Activated CD4-positive, alpha-beta memory T cell treated with anti-CD3 and anti-CD28 coated beads, Interleukin-2, amount 10 ng/mL, durations not matched to agents 7 days and 5 days (primary cell): ENCODE data around the gene PPP1R8. TPM values are rescaled to one million over a fixed set of nuclear protein-coding genes. Genes with fewer than 3 reads are reported as not detected.
"Not testable (repeated sequence)": the region's sequence is repeated elsewhere in the genome, so short reads cannot be mapped to it uniquely, and the experiment has no call there.

ENCODE experiments used
- CTCF ChIA-PET: fragments of 350-600 bp; sonication (Branson Sonifier 250); formaldehyde crosslinking; loops from one replicate; lab custom pipeline; 2021; ENCODE audit warnings: antibody characterized with exemption, inconsistent platforms; lab: Charles Lee
- POLR2A ChIA-PET: fragments of 350-600 bp; sonication (Branson Sonifier 250); formaldehyde crosslinking; loops from one replicate; lab custom pipeline; 2021; ENCODE audit warnings: antibody characterized with exemption; lab: Charles Lee
- DNase-seq: peaks from one replicate; pipeline ENCODE4 v3.0.0-alpha.2; 2020
- H3K27ac Mint-ChIP-seq: one replicate; pipeline ENCODE4 v1.8.0; 2021; ENCODE audit warnings: mild to moderate bottlenecking, mixed read lengths
- H3K27me3 Mint-ChIP-seq: one replicate; pipeline ENCODE4 v1.8.0; 2021; ENCODE audit warnings: mixed read lengths
- H3K36me3 Mint-ChIP-seq: one replicate; pipeline ENCODE4 v1.8.0; 2021; ENCODE audit warnings: low read depth, mixed read lengths
- H3K4me1 Mint-ChIP-seq: one replicate; pipeline ENCODE4 v1.8.0; 2021; ENCODE audit warnings: mixed read lengths
- H3K4me3 Mint-ChIP-seq: one replicate; pipeline ENCODE4 v1.8.0; 2021; ENCODE audit warnings: mild to moderate bottlenecking, mixed read lengths
- H3K9me3 Mint-ChIP-seq: one replicate; pipeline ENCODE4 v1.8.0; 2021; ENCODE audit warnings: mixed read lengths
- total RNA-seq, 2 experiments: library from RNA; stranded (reverse); gene quantifications; one replicate each; pipeline ENCODE4 v1.2.3, GENCODE V29; 2021

PPP1R8 gene
- total RNA-seq, 2 experiments from 2014 or later, result 48.5 to 51.2 TPM

- Mint-ChIP-seq H3K36me3 (peaks cover 55% of the 10 kb centered on the region), H3K4me1 (no peaks in the 10 kb centered on the region), H3K27ac (no peak overlapping the region), H3K27me3 (no peaks in the 10 kb centered on the region), H3K9me3 (no peaks in the 10 kb centered on the region), H3K4me3 (no peak overlapping the region)
- no peak for DNase-seq
- CTCF ChIA-PET, result no interaction called here
- POLR2A ChIA-PET, result interaction anchor here (1.1 kb wide), 1 partner anchor 8 kb away, joined by 6 read pairs; no protein-coding TSS in a partner anchor
Observed at GRCh38 chr1:27849951-27850350, 19.4 kb downstream of the PPP1R8 start.

GRCh38 chr1:27855085-27855484 lies 24.5 kb downstream of the PPP1R8 start:
- peaks cover 19% of the 10 kb centered on the region for H3K36me3 Mint-ChIP-seq
- peaks cover 12% of the 10 kb centered on the region for H3K4me1 Mint-ChIP-seq
- CTCF ChIA-PET, result no interaction called here
- no peak overlapping the region for H3K4me3 Mint-ChIP-seq
- DNase-seq, result no peak
- POLR2A ChIA-PET, result no interaction called here
- H3K27me3 Mint-ChIP-seq, result no peaks in the 10 kb centered on the region
- no peaks in the 10 kb centered on the region for H3K9me3 Mint-ChIP-seq
- no peak overlapping the region for H3K27ac Mint-ChIP-seq

GRCh38 chr1:27856561-27857343 lies 26.2 kb downstream of the PPP1R8 start:
- H3K9me3 Mint-ChIP-seq, result no peaks in the 10 kb centered on the region
- no peak for DNase-seq
- CTCF ChIA-PET, result interaction anchor here (0.7 to 3.6 kb wide), 15 partner anchors 8 to 501 kb away, joined by 3 to 22 read pairs (median 4); partner anchors contain the start of gene EYA3
- H3K4me1 Mint-ChIP-seq, result peaks cover 12% of the 10 kb centered on the region
- peaks cover 2% of the 10 kb centered on the region for H3K36me3 Mint-ChIP-seq
- no peaks in the 10 kb centered on the region for H3K27me3 Mint-ChIP-seq
- H3K4me3 Mint-ChIP-seq, result no peak overlapping the region
- POLR2A ChIA-PET, result interaction anchor here (0.7 kb wide), 1 partner anchor 35 kb away, joined by 3 read pairs; no protein-coding TSS in a partner anchor
- H3K27ac Mint-ChIP-seq, result no peak overlapping the region

- not testable (repeated sequence) for DNase-seq, H3K36me3 Mint-ChIP-seq, H3K27ac Mint-ChIP-seq, H3K9me3 Mint-ChIP-seq, H3K4me3 Mint-ChIP-seq, H3K27me3 Mint-ChIP-seq
- CTCF ChIA-PET, result interaction anchor here (0.6 to 3.6 kb wide), 20 partner anchors 9 to 388 kb away, joined by 3 to 22 read pairs (median 4); partner anchors contain the start of gene EYA3
- POLR2A ChIA-PET, result interaction anchor here (0.6 to 1.1 kb wide), 3 partner anchors 8 to 230 kb away, joined by 3 to 6 read pairs (median 6); partner anchors contain the start of gene EYA3
- H3K4me1 Mint-ChIP-seq, result peaks cover 15% of the 10 kb centered on the region
Observed at GRCh38 chr1:27857552-27857951, 27.0 kb downstream of the PPP1R8 start.

GRCh38 chr1:27858072-27858948 lies 27.7 kb downstream of the PPP1R8 start:
- no peak overlapping the region for H3K4me3 Mint-ChIP-seq
- peaks cover 21% of the 10 kb centered on the region for H3K4me1 Mint-ChIP-seq
- ChIA-PET CTCF (interaction anchor here (0.6 to 3.6 kb wide), 18 partner anchors 10 to 351 kb away, joined by 3 to 22 read pairs (median 4); partner anchors contain the start of gene EYA3), POLR2A (interaction anchor here (0.5 to 1.1 kb wide), 4 partner anchors 8 to 230 kb away, joined by 3 to 6 read pairs (median 5); partner anchors contain the start of gene EYA3)
- H3K9me3 Mint-ChIP-seq, result no peaks in the 10 kb centered on the region
- H3K27ac Mint-ChIP-seq, result no peak overlapping the region
- no peaks in the 10 kb centered on the region for H3K36me3 Mint-ChIP-seq
- H3K27me3 Mint-ChIP-seq, result no peaks in the 10 kb centered on the region
- peak; percentile 89 for DNase-seq

- Mint-ChIP-seq H3K4me3 (no peak overlapping the region), H3K27me3 (no peaks in the 10 kb centered on the region), H3K9me3 (no peaks in the 10 kb centered on the region), H3K4me1 (peaks cover 27% of the 10 kb centered on the region), H3K36me3 (no peaks in the 10 kb centered on the region), H3K27ac (no peak overlapping the region)
- ChIA-PET POLR2A (no interaction called here), CTCF (interaction anchor here (1.3 to 3.6 kb wide), 3 partner anchors 120 to 350 kb away, joined by 5 to 22 read pairs (median 18); no protein-coding TSS in a partner anchor)
- DNase-seq, result no peak
Observed at GRCh38 chr1:27858949-27859576, 28.5 kb downstream of the PPP1R8 start.

- DNase-seq, result no peak
- Mint-ChIP-seq H3K4me3 (no peak overlapping the region), H3K27ac (no peak overlapping the region), H3K36me3 (no peaks in the 10 kb centered on the region), H3K4me1 (peaks cover 40% of the 10 kb centered on the region), H3K9me3 (no peaks in the 10 kb centered on the region), H3K27me3 (no peaks in the 10 kb centered on the region)
- ChIA-PET CTCF (no interaction called here), POLR2A (no interaction called here)
Observed at GRCh38 chr1:27861436-27861835, 30.9 kb downstream of the PPP1R8 start.

- POLR2A ChIA-PET, result no interaction called here
- H3K4me3 Mint-ChIP-seq, result no peak overlapping the region
- no peaks in the 10 kb centered on the region for H3K36me3 Mint-ChIP-seq
- no peak overlapping the region for H3K27ac Mint-ChIP-seq
- peaks cover 42% of the 10 kb centered on the region for H3K4me1 Mint-ChIP-seq
- CTCF ChIA-PET, result no interaction called here
- no peak for DNase-seq
- H3K9me3 Mint-ChIP-seq, result no peaks in the 10 kb centered on the region
- H3K27me3 Mint-ChIP-seq, result no peaks in the 10 kb centered on the region
Observed at GRCh38 chr1:27862004-27862403, 31.4 kb downstream of the PPP1R8 start.

- H3K27ac Mint-ChIP-seq, result no peak overlapping the region
- no peak for DNase-seq
- H3K36me3 Mint-ChIP-seq, result no peaks in the 10 kb centered on the region
- no peaks in the 10 kb centered on the region for H3K27me3 Mint-ChIP-seq
- ChIA-PET CTCF (interaction anchor here (1.3 kb wide), 1 partner anchor 117 kb away, joined by 4 read pairs; no protein-coding TSS in a partner anchor), POLR2A (interaction anchor here (0.7 to 1.8 kb wide), 4 partner anchors 10 to 97 kb away, joined by 3 to 7 read pairs (median 4); partner anchors contain the start of genes STX12, THEMIS2 and XKR8)
- no peaks in the 10 kb centered on the region for H3K9me3 Mint-ChIP-seq
- H3K4me3 Mint-ChIP-seq, result no peak overlapping the region
- peaks cover 48% of the 10 kb centered on the region for H3K4me1 Mint-ChIP-seq
Observed at GRCh38 chr1:27862671-27863537, 32.3 kb downstream of the PPP1R8 start.

GRCh38 chr1:27863538-27863915 lies 32.9 kb downstream of the PPP1R8 start:
- ChIA-PET CTCF (interaction anchor here (0.7 to 1.3 kb wide), 4 partner anchors 11 to 172 kb away, joined by 3 to 4 read pairs (median 4); no protein-coding TSS in a partner anchor), POLR2A (interaction anchor here (0.7 to 1.8 kb wide), 4 partner anchors 9 to 97 kb away, joined by 3 to 7 read pairs (median 4); partner anchors contain the start of genes STX12, THEMIS2 and XKR8)
- DNase-seq, result no peak
- Mint-ChIP-seq H3K4me3 (no peak overlapping the region), H3K4me1 (peaks cover 46% of the 10 kb centered on the region), H3K27me3 (no peaks in the 10 kb centered on the region), H3K9me3 (no peaks in the 10 kb centered on the region), H3K36me3 (no peaks in the 10 kb centered on the region), H3K27ac (no peak overlapping the region)

- CTCF ChIA-PET, result interaction anchor here (0.6 to 1.3 kb wide), 5 partner anchors 10 to 173 kb away, joined by 3 to 5 read pairs (median 4); no protein-coding TSS in a partner anchor
- Mint-ChIP-seq H3K9me3 (no peaks in the 10 kb centered on the region), H3K27ac (peak overlapping the region; percentile 83), H3K36me3 (no peaks in the 10 kb centered on the region), H3K27me3 (no peaks in the 10 kb centered on the region), H3K4me3 (no peak overlapping the region), H3K4me1 (peaks cover 50% of the 10 kb centered on the region)
- POLR2A ChIA-PET, result interaction anchor here (0.9 to 1.8 kb wide), 4 partner anchors 8 to 96 kb away, joined by 3 to 7 read pairs (median 3); partner anchors contain the start of genes THEMIS2 and XKR8
- no peak for DNase-seq
Observed at GRCh38 chr1:27864264-27864895, 33.8 kb downstream of the PPP1R8 start.
